GM12878 (cell line): ENCODE data around the gene ENOX2. TPM values are rescaled to one million over a fixed set of nuclear protein-coding genes. Genes with fewer than 3 reads are reported as not detected.
A peak's percentile ranks its signal among the peaks of the same experiment; 100 is the strongest.

Experiments used
- ATAC-seq: fragments of 200-7000 bp; cut with Tn5 transposase; 3 replicates; pipeline ENCODE4 v1.9.1; 2020; ENCODE audit warnings: mild to moderate bottlenecking, moderate library complexity
- BruUV-seq: library from RNA; stranded (reverse); fragments of 400-500 nt; replicated peaks from 2 replicates; lab custom pipeline; 2021; lab: Mats Ljungman, UMichigan
- CTCF ChIA-PET: fragments of 300-600 bp; sonication (Branson Sonifier 250); formaldehyde crosslinking; extraction: SDS; loops from one replicate; lab custom pipeline; 2021; ENCODE audit warnings: inconsistent platforms; lab: Yijun Ruan, JAX
- POLR2A ChIA-PET: fragments of 350-600 bp; formaldehyde crosslinking; extraction: SDS; loops from one replicate; lab custom pipeline; 2021; ENCODE audit warnings: inconsistent platforms; lab: Charles Lee
- RAD21 ChIA-PET: fragments of 300-600 bp; sonication (Branson Sonifier 250); formaldehyde crosslinking; loops from one replicate; lab custom pipeline; 2023; ENCODE audit warnings: antibody characterized with exemption; ENCODE audit not compliant: unreplicated experiment; lab: Charles Lee
- SMC1A ChIA-PET: fragments of 300-600 bp; sonication (Branson Sonifier 250); formaldehyde crosslinking; loops from one replicate; lab custom pipeline; 2023; ENCODE audit not compliant: unreplicated experiment, uncharacterized antibody; lab: Charles Lee
- DNase-seq: peaks from one replicate; pipeline ENCODE4 v3.0.0-alpha.2; 2011; ENCODE audit warnings: low read depth, low spot score
- FAIRE-seq: peaks from 3 replicates; lab custom pipeline; 2011; peaks lifted over from hg19 to GRCh38; lab: Jason Lieb, UNC
- H2AFZ ChIP-seq: 2 replicates; pipeline ENCODE4 v1.6.0; 2011; ENCODE audit warnings: low read depth, low read length, control low read depth; ENCODE audit not compliant: control insufficient read depth
- H3K27ac ChIP-seq: 2 replicates; pipeline ENCODE4 v1.5.1; 2011; ENCODE audit warnings: control low read depth; ENCODE audit not compliant: control insufficient read depth, insufficient read depth
- H3K27me3 ChIP-seq, 2 experiments: replicated peaks in 1 of 2; 2 replicates each; pipeline versions ENCODE4 v1.6.0 to v1.6.1; 2011; ENCODE audit warnings: low read length in 1 of 2; ENCODE audit not compliant: control insufficient read depth in 2 of 2, insufficient read depth in 2 of 2
- H3K36me3 ChIP-seq, 2 experiments: 2 replicates each; pipeline ENCODE4 v1.5.1; 2011; ENCODE audit warnings: low read length in 1 of 2; ENCODE audit not compliant: control insufficient read depth in 2 of 2, insufficient read depth in 2 of 2
- H3K4me1 ChIP-seq: 2 replicates; pipeline ENCODE4 v1.6.1; 2011; ENCODE audit warnings: mild to moderate bottlenecking, low read length, moderate library complexity, mixed read lengths; ENCODE audit not compliant: control insufficient read depth, insufficient read depth
- H3K4me2 ChIP-seq: 2 replicates; pipeline ENCODE4 v1.6.0; 2011; ENCODE audit warnings: control low read depth; ENCODE audit not compliant: control insufficient read depth, insufficient read depth
- H3K4me3 ChIP-seq: fragments of 200-600 bp; sonication (generic); 2 replicates; pipeline ENCODE4 v1.5.1; 2016
- H3K79me2 ChIP-seq: 2 replicates; pipeline ENCODE4 v1.6.0; 2011; ENCODE audit warnings: low read length; ENCODE audit not compliant: control insufficient read depth, insufficient read depth
- H3K9ac ChIP-seq: 2 replicates; pipeline ENCODE4 v1.8.0; 2011; ENCODE audit warnings: low read length, control low read depth, mixed read lengths; ENCODE audit not compliant: control insufficient read depth, insufficient read depth
- H3K9me3 ChIP-seq: replicated peaks from 3 replicates; pipeline ENCODE4 v1.5.1; 2011; ENCODE audit warnings: mild to moderate bottlenecking, low read length; ENCODE audit not compliant: control insufficient read depth, insufficient read depth
- H4K20me1 ChIP-seq: 2 replicates; pipeline ENCODE4 v1.6.0; 2011; ENCODE audit not compliant: control insufficient read depth, insufficient read depth
- JUND ChIP-seq: IDR thresholded peaks from 2 replicates; pipeline ENCODE4 v1.6.1; 2012; ENCODE audit warnings: low read depth, mild to moderate bottlenecking, low read length, improper control_type of control experiment, moderate library complexity
- RUNX3 ChIP-seq: IDR thresholded peaks from 2 replicates; pipeline ENCODE4 v1.6.1; 2012; ENCODE audit warnings: low read length, inconsistent platforms
- SUPT20H ChIP-seq: IDR thresholded peaks from 2 replicates; pipeline ENCODE4 v1.6.1; 2011; ENCODE audit warnings: low read depth, mild to moderate bottlenecking, low read length, moderate library complexity, borderline replicate concordance; ENCODE audit not compliant: control insufficient read depth
- TCF12 ChIP-seq: IDR thresholded peaks from 2 replicates; pipeline ENCODE4 v1.6.1; 2011; ENCODE audit warnings: low read depth, mild to moderate bottlenecking, low read length
- ZBTB4 ChIP-seq: fragments of 450-650 bp; formaldehyde crosslinking; IDR thresholded peaks from 2 replicates; pipeline ENCODE4 v1.4.0; 2022; ENCODE audit warnings: mild to moderate bottlenecking, moderate library complexity
- WGBS: methylation state at CpG from one replicate; pipeline ENCODE4 v1.1.6; 2016; ENCODE audit warnings: low lambda C conversion rate; ENCODE audit not compliant: insufficient replicate concordance, insufficient coverage; ENCODE audit errors: missing lambda C conversion rate; 5-methylcytosine and 5-hydroxymethylcytosine counted together
- in situ Hi-C: fragments of 300-500 bp; cut with MboI; formaldehyde crosslinking; loops from 9 replicates; pipeline ENCODE4 v1.14.3; 2018; ENCODE audit warnings: mixed read lengths
- intact Hi-C: fragments of 100-400 bp; cut with micrococcal nuclease; formaldehyde crosslinking; loops from one replicate; pipeline ENCODE4 v1.14.2; 2022; ENCODE audit not compliant: unreplicated experiment
- polyA plus RNA-seq, 11 experiments: library from polyadenylated mRNA; depleted of rRNA in 4 of 11; unstranded in 6 of 11; stranded (reverse) in 5 of 11; fragments of >200 nt; fragmentation: Nextera tagmentation in 4 of 11; fragmentation: Illumina TruSeq in 1 of 11; extraction: Ambion mirVana in 4 of 11; extraction: Trizol in 1 of 11; gene quantifications; 1 replicate in 1 of 11; 2 replicates in 10 of 11; pipeline versions ENCODE4 v1.2.1 to v1.2.3, GENCODE V29; 2011 to 2016; ENCODE audit warnings: inconsistent platforms in 2 of 11, missing spikeins in 2 of 11, low read depth in 1 of 11
- total RNA-seq, 4 experiments: library from RNA; depleted of rRNA in 3 of 4; stranded (reverse); fragments of >200 nt in 3 of 4; fragmentation: Illumina TruSeq in 1 of 4; extraction: Trizol in 1 of 4; gene quantifications; 2 replicates each; pipeline versions ENCODE4 v1.2.1 to v1.2.3, GENCODE V29; 2013 to 2021
- TF ChIP-seq, protein P1 (sequence below): IDR thresholded peaks from 2 replicates; pipeline ENCODE4 v1.6.1; 2012; ENCODE audit warnings: low read length, inconsistent platforms

The ENOX2 gene
- total and polyA plus RNA-seq, 10 of the 15 experiments (the other 5 are each of a cell fraction or from before 2014, with no cell fraction given) = 3.2 to 13.0 (median 7.7) TPM

DNA sequence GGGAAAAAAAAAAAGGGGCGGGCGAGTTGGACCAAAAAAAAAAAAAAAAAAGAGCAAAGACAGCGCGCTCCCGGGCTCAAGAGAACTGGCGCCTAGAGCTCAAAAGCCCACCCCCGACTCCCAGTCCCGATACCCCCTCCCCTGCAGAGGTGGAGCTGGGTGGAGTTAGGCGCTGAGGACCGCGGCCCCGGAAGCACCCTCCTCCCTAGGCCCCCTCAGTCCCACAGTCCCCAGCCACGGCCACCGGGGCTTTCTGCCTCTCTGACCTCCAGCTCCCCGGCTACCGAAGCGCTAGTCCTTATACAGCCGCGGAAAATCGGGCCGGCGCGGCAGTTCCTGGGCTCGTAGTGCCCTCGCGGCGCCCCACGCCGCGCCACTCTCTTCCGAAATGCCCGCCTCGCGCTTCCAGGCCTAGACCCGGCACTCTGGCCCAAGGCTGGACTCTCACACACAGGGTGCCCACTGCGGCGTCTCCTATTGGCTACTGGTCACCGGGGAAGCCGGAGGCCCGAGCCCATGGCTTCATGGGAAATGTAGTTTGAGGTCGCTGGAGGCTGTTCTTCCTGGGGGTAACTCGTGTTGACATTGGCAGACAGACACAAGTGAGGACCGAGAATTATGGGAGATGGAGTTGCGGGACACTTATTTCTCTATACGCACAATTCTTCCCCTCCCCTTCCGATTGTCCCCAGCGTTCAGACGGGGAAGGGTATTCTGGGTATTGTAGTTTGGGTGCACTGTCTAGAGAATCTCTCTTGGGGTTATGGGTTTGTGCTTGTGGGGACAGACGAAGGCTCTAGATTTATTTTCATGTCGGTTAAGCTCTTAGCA lies at the start of gene ENOX2 (continued):
- TF ChIP-seq SUPT20H (no peak), ZBTB4 (CRISPR knock-in tag) (no peak)

DNA sequence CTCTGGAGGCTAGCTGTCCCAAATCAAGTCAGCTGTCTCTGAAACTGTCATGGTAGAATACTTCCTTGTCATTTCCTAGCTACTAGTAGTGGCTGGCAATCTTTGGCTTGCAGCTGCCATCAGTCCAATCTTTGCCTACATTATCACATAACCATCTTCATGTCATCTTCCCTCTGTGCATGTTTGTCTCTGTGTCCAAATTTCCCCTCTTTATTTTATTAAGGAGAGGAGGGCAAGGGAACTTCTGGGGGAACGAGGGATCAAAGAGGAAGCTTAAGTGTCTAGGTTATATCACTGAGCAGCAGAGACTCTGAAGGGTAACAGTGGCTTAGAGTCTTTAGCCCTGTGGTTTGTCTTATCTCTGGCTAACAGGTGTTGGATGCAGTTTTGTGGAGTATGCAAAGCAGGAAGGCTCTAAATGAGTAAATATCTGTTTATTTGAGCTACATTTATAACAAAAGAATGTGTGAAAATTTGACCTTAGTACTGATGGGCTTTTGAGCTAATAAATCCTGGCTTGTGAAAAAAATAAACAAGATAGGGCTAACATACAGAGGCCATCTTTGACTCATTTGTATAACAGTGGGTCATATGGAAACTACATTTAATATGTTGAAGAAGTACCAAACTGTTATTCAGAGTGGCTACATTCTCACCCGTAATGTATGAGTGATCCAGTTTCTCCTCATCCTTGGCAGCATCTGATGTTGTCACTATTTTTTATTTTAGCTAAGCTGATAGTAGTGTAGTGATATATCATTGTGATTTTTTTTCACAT lies 49.4 kb upstream of the ENOX2 start:
- Histone ChIP-seq H3K4me1 (no peaks in the 10 kb centered on the region), H3K9ac (no peak overlapping the region), H3K4me2 (no peak overlapping the region), H3K79me2 (no peaks in the 10 kb centered on the region), H3K27me3 (no peaks in the 10 kb centered on the region), H3K4me3 (no peak overlapping the region), H3K9me3 (no peaks in the 10 kb centered on the region; the same call in 2 of the 3 replicates), H4K20me1 (no peaks in the 10 kb centered on the region), H3K36me3 (no peaks in the 10 kb centered on the region), H2AFZ (no peak overlapping the region), H3K27ac (no peak overlapping the region)
- RAD21 ChIA-PET = no interaction called here
- DNase-seq = no peak
- intact Hi-C loops (no loop called here), in situ Hi-C loops (no loop called here)
- FAIRE-seq = peak; percentile 59
- CTCF ChIA-PET = interaction anchor here (0.8 to 0.9 kb wide), 2 partner anchors 43 to 62 kb away, joined by 3 read pairs; no protein-coding TSS in a partner anchor
- TF ChIP-seq, protein P1, sequence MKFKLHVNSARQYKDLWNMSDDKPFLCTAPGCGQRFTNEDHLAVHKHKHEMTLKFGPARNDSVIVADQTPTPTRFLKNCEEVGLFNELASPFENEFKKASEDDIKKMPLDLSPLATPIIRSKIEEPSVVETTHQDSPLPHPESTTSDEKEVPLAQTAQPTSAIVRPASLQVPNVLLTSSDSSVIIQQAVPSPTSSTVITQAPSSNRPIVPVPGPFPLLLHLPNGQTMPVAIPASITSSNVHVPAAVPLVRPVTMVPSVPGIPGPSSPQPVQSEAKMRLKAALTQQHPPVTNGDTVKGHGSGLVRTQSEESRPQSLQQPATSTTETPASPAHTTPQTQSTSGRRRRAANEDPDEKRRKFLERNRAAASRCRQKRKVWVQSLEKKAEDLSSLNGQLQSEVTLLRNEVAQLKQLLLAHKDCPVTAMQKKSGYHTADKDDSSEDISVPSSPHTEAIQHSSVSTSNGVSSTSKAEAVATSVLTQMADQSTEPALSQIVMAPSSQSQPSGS = peak; percentile 36; the same call in 1 of the 2 replicates
- peak; percentile 55; the same call in 1 of the 2 replicates for TF ChIP-seq RUNX3
- TF ChIP-seq JUND = no peak
- peak; percentile 28; the same call in 1 of the 2 replicates for TF ChIP-seq TCF12
- peak; percentile 71 for ATAC-seq
- SMC1A ChIA-PET = no interaction called here
- POLR2A ChIA-PET = no interaction called here
- no TSS peak for BruUV-seq
- WGBS = 0% methylated on average over 2 of the region's 2 CpGs
